Transverse colon (tissue), 4 donors: ENCODE measurements around the gene SVIP. TPM values are rescaled to one million over a fixed set of nuclear protein-coding genes. Genes with fewer than 3 reads are reported as not detected.

Experiments
- DNase-seq: peaks from one replicate; pipeline ENCODE4 v3.0.0-alpha.2; 2019
- H3K27ac ChIP-seq, 4 donors: fragments of 200-600 bp; sonication (generic); 2 replicates each; pipeline ENCODE4 v1.5.1; 2016 to 2018; ENCODE audit warnings: inconsistent platforms in 4 of 4
- H3K27me3 ChIP-seq: fragments of 200-600 bp; sonication (generic); 2 replicates; pipeline ENCODE4 v1.5.1; 2017; ENCODE audit warnings: inconsistent platforms
- H3K36me3 ChIP-seq, 4 donors: fragments of 200-600 bp; sonication (generic); 2 replicates each; pipeline ENCODE4 v1.5.1; 2017 to 2019; ENCODE audit warnings: inconsistent platforms in 4 of 4
- H3K4me1 ChIP-seq, 4 donors: fragments of 200-600 bp; sonication (generic); 2 replicates each; pipeline ENCODE4 v1.5.1; 2017 to 2020; ENCODE audit warnings: inconsistent platforms in 4 of 4
- H3K4me3 ChIP-seq, 4 donors: fragments of 200-600 bp; sonication (generic); 1 replicate in 1 of 4; 2 replicates in 3 of 4; pipeline versions ENCODE4 v1.5.1 to v1.6.1; 2017 to 2019; ENCODE audit warnings: inconsistent platforms in 4 of 4
- H3K9me3 ChIP-seq, 2 donors: fragments of 200-600 bp; sonication (generic); 2 replicates each; pipeline ENCODE4 v1.5.1; 2017 to 2019; ENCODE audit warnings: inconsistent platforms in 2 of 2
- CTCF ChIP-seq, 5 experiments: fragments of 200-600 bp in 3 of 5; fragments of 450-650 bp in 2 of 5; sonication (generic) in 3 of 5; IDR thresholded peaks; 1 replicate in 2 of 5; 2 replicates in 3 of 5; pipeline ENCODE4 v1.5.1; 2016 to 2017; ENCODE audit warnings: antibody characterized with exemption in 5 of 5, inconsistent platforms in 3 of 5, mild to moderate bottlenecking in 2 of 5, moderate library complexity in 1 of 5
- EP300 ChIP-seq: sonication (generic); formaldehyde crosslinking; IDR thresholded peaks from one replicate; pipeline ENCODE4 v1.6.1; 2017; ENCODE audit warnings: antibody characterized with exemption, low read depth
- POLR2A ChIP-seq: fragments of 450-650 bp; IDR thresholded peaks from one replicate; pipeline ENCODE4 v1.6.1; 2016; ENCODE audit warnings: antibody characterized with exemption, mild to moderate bottlenecking, moderate library complexity
- POLR2AphosphoS5 ChIP-seq, 3 donors: sonication (generic); formaldehyde crosslinking; IDR thresholded peaks; one replicate each; pipeline ENCODE4 v1.6.1; 2016; ENCODE audit warnings: antibody characterized with exemption in 3 of 3
- WGBS, 2 donors: methylation state at CpG; one replicate each; pipeline ENCODE4 v1.1.5; 2018; ENCODE audit warnings: low coverage in 1 of 2; 5-methylcytosine and 5-hydroxymethylcytosine counted together
- in situ Hi-C, 4 donors: fragments of 200-750 bp; cut with MboI; loops; one replicate each; pipeline versions ENCODE4 v1.15.0 to v1.15.1; 2017; ENCODE audit warnings: low sequenced_read_pairs in 3 of 4, low pct_ligation_motif_present in 1 of 4, low pct_unique_long_range_greater_than_20kb in 1 of 4
- intact Hi-C: fragments of 100-400 bp; cut with DNase I; formaldehyde crosslinking; loops from one replicate; pipeline ENCODE4 v1.15.1; 2023; ENCODE audit warnings: low total_unique reads
- total RNA-seq, 4 donors: library from RNA; depleted of rRNA; stranded (reverse); fragments of >200 nt; gene quantifications; one replicate each; pipeline ENCODE4 v1.1.0, GENCODE V29; 2016

The SVIP gene
- total RNA-seq, 4 donors from 2014 or later: 1.00 to 14.0 (median 9.9) TPM

DNA sequence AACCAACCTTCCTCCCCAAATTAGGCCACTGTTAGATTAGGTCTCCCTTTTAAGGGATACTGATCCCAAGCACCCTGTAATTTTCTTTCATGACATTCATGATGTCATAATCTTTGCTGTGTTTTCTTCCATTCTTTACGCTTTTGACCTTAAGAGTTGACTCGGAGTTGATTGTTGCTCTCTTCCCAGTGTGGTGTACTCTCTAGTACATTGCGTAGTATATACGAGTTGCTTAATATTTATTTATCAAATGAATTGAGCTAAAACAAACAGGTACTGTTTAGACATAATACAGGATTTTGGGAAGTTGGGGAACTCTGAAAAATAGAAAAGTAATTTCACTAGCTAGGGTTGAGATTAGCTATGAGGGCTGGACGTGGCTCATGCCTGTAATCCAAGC, 49.8 kb downstream of the SVIP start:
- intact Hi-C loops (no loop called here), in situ Hi-C loops (loop anchor here (5.0 to 25.0 kb wide), 3 partner anchors 443 to 543 kb away; partner anchors contain the start of gene SLC17A6 (in 3 of the 4))
- TF ChIP-seq POLR2AphosphoS5 (IDR thresholded peaks at IDR 0.05): no peak
- no peak for TF ChIP-seq CTCF (IDR thresholded peaks at IDR 0.05)
- TF ChIP-seq EP300: no peak
- TF ChIP-seq POLR2A: no peak
- no peaks in the 10 kb centered on the region for H3K36me3 ChIP-seq
- H3K27ac ChIP-seq: no peak overlapping the region
- H3K4me3 ChIP-seq: no peak overlapping the region
- DNase-seq: no peak
- no peaks in the 10 kb centered on the region for H3K27me3 ChIP-seq
- no peaks in the 10 kb centered on the region for H3K4me1 ChIP-seq
- WGBS, 2 donors: 66 to 86% methylated on average over 5 of the region's 5 CpGs
- no peaks in the 10 kb centered on the region for H3K9me3 ChIP-seq

DNA sequence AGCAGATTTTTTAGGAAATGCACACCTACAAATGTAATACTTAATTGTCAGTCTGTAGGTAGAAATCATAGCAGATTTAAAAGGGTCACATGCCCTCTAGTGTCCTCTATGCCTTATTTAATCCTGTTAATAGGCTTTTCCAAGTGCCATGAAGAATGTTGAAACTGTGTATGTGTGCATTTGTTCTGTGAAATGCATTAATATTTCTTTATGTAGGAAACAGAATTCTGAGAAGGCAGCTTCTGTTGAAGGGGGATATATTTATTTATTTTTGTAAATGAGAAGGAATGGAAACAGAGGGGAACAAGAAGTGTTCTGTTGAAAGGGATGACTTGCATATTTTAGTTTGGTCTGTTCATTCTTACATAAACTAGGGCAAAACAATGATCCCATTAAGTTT, 51.0 kb downstream of the SVIP start:
- intact Hi-C loops (no loop called here), in situ Hi-C loops (loop anchor here in 3 of 4 donors (25.0 kb wide), 2 partner anchors 441 to 541 kb away; partner anchors contain the start of gene SLC17A6 (in 2 of the 3))
- H3K4me3 ChIP-seq: no peak overlapping the region
- H3K27ac ChIP-seq: no peak overlapping the region
- TF ChIP-seq EP300: no peak
- TF ChIP-seq POLR2AphosphoS5 (IDR thresholded peaks at IDR 0.05): no peak
- TF ChIP-seq POLR2A: no peak
- no peak for TF ChIP-seq CTCF (IDR thresholded peaks at IDR 0.05)
- no peaks in the 10 kb centered on the region for H3K27me3 ChIP-seq
- H3K4me1 ChIP-seq: no peaks in the 10 kb centered on the region
- no peaks in the 10 kb centered on the region for H3K9me3 ChIP-seq
- no peaks in the 10 kb centered on the region for H3K36me3 ChIP-seq
- DNase-seq: no peak

GRCh38 chr11:22775248-22775647, 54.4 kb downstream of the SVIP start:
- WGBS, 2 donors: 82 to 89% methylated on average over 5 of the region's 5 CpGs
- in situ Hi-C loops: loop anchor here in 3 of 4 donors (25.0 kb wide), 2 partner anchors 438 to 538 kb away; partner anchors contain the start of gene SLC17A6 (in 2 of the 3)
- H3K36me3 ChIP-seq: no peaks in the 10 kb centered on the region
- TF ChIP-seq POLR2A (no peak), CTCF (IDR thresholded peaks at IDR 0.05) (no peak), EP300 (no peak), POLR2AphosphoS5 (IDR thresholded peaks at IDR 0.05) (no peak)
- no peaks in the 10 kb centered on the region for H3K9me3 ChIP-seq
- no peaks in the 10 kb centered on the region for H3K27me3 ChIP-seq
- no peaks in the 10 kb centered on the region for H3K4me1 ChIP-seq
- intact Hi-C loops: no loop called here
- no peak overlapping the region for H3K27ac ChIP-seq
- no peak overlapping the region for H3K4me3 ChIP-seq
- no peak for DNase-seq

- Histone ChIP-seq H3K27me3 (no peaks in the 10 kb centered on the region), H3K36me3 (no peaks in the 10 kb centered on the region), H3K4me1 (no peaks in the 10 kb centered on the region), H3K4me3 (no peak overlapping the region), H3K9me3 (no peaks in the 10 kb centered on the region), H3K27ac (no peak overlapping the region)
- DNase-seq: no peak
- in situ Hi-C loops (loop anchor here in 3 of 4 donors (25.0 kb wide), 2 partner anchors 437 to 537 kb away; partner anchors contain the start of gene SLC17A6 (in 2 of the 3)), intact Hi-C loops (no loop called here)
- TF ChIP-seq POLR2A: no peak
- TF ChIP-seq POLR2AphosphoS5 (IDR thresholded peaks at IDR 0.05): no peak
- TF ChIP-seq CTCF (IDR thresholded peaks at IDR 0.05): no peak
- no peak for TF ChIP-seq EP300
- 78% methylated on average over 2 of the region's 2 CpGs for WGBS, 2 donors
Observed at GRCh38 chr11:22774716-22775115, 54.9 kb downstream of the SVIP start.
